Measurements from ENCODE around the gene FRAS1. TPM values are rescaled to one million over a fixed set of nuclear protein-coding genes. Genes with fewer than 3 reads are reported as not detected.

Gene FRAS1
- total RNA-seq, 1 donor from 2014 or later = 24.6 TPM

- Histone ChIP-seq H3K9me3 (ENCODE audit: insufficient read depth, low read depth, low read length) (no peaks in the 10 kb centered on the region), H3K4me2 (ENCODE audit: low read length) (no peak overlapping the region), H3K4me1 (ENCODE audit: insufficient read depth, low read length) (peaks cover 4% of the 10 kb centered on the region), H3K27me3 (ENCODE audit: insufficient read depth, low read length) (no peaks in the 10 kb centered on the region), H3K4me3 (ENCODE audit: insufficient read depth, low read depth, low read length) (no peak overlapping the region), H4K20me1 (ENCODE audit: insufficient read depth, low read length) (no peaks in the 10 kb centered on the region), H3K9ac (ENCODE audit: low read length) (no peak overlapping the region), H3K27ac (ENCODE audit: low read depth, low read length) (no peak overlapping the region), H2AFZ (ENCODE audit: low read depth, low read length) (no peak overlapping the region), H3K79me2 (ENCODE audit: insufficient read depth, low read length) (no peaks in the 10 kb centered on the region), H3K36me3 (ENCODE audit: insufficient read depth, low read length) (no peaks in the 10 kb centered on the region)
- no peaks in the 10 kb centered on the region for H3K27me3 Mint-ChIP-seq (ENCODE audit: low read depth, unreplicated experiment)
- no peak overlapping the region for H3K27ac Mint-ChIP-seq (ENCODE audit: unreplicated experiment)
- peaks cover 11% of the 10 kb centered on the region for H3K4me1 Mint-ChIP-seq (ENCODE audit: low read depth, unreplicated experiment)
- DNase-seq (ENCODE audit: low read depth) = peak; percentile 40
- no peak for FAIRE-seq
- no peak overlapping the region for H3K4me3 Mint-ChIP-seq (ENCODE audit: unreplicated experiment)
- H3K9me3 Mint-ChIP-seq (ENCODE audit: unreplicated experiment) = no peaks in the 10 kb centered on the region
- TF ChIP-seq EZH2 (IDR thresholded peaks at IDR 0.05; ENCODE audit: insufficient read depth, low read length) (no peak), CTCF (IDR thresholded peaks at IDR 0.05; ENCODE audit: insufficient read depth, low read depth, low read length) (no peak)
- peaks cover 13% of the 10 kb centered on the region for H3K36me3 Mint-ChIP-seq (ENCODE audit: low read depth, unreplicated experiment)
These were observed 531.9 kb downstream of the FRAS1 start for GRCh38 chr4:78588894-78589545.

GRCh38 chr4:78591404-78591803 is 534.3 kb downstream of the FRAS1 start:
- TF ChIP-seq EZH2 (IDR thresholded peaks at IDR 0.05; ENCODE audit: insufficient read depth, low read length) (no peak), CTCF (IDR thresholded peaks at IDR 0.05; ENCODE audit: insufficient read depth, low read depth, low read length) (no peak)

GRCh38 chr4:78592088-78592783 is 535.1 kb downstream of the FRAS1 start:
- peaks cover 13% of the 10 kb centered on the region for H3K36me3 Mint-ChIP-seq (ENCODE audit: low read depth, unreplicated experiment)
- H2AFZ ChIP-seq (ENCODE audit: low read depth, low read length) = no peak overlapping the region
- no peak overlapping the region for H3K27ac Mint-ChIP-seq (ENCODE audit: unreplicated experiment)
- no peak overlapping the region for H3K4me3 Mint-ChIP-seq (ENCODE audit: unreplicated experiment)
- no peak for DNase-seq (ENCODE audit: low read depth)
- H3K9me3 Mint-ChIP-seq (ENCODE audit: unreplicated experiment) = no peaks in the 10 kb centered on the region
- H3K36me3 ChIP-seq (ENCODE audit: insufficient read depth, low read length) = no peaks in the 10 kb centered on the region
- H3K4me1 ChIP-seq (ENCODE audit: insufficient read depth, low read length) = no peaks in the 10 kb centered on the region
- H4K20me1 ChIP-seq (ENCODE audit: insufficient read depth, low read length) = no peaks in the 10 kb centered on the region
- FAIRE-seq = no peak
- H3K9ac ChIP-seq (ENCODE audit: low read length) = no peak overlapping the region
- H3K27me3 ChIP-seq (ENCODE audit: insufficient read depth, low read length) = no peaks in the 10 kb centered on the region
- H3K4me3 ChIP-seq (ENCODE audit: insufficient read depth, low read depth, low read length) = no peak overlapping the region
- no peaks in the 10 kb centered on the region for H3K27me3 Mint-ChIP-seq (ENCODE audit: low read depth, unreplicated experiment)
- no peaks in the 10 kb centered on the region for H3K4me1 Mint-ChIP-seq (ENCODE audit: low read depth, unreplicated experiment)
- H3K4me2 ChIP-seq (ENCODE audit: low read length) = no peak overlapping the region
- no peak overlapping the region for H3K27ac ChIP-seq (ENCODE audit: low read depth, low read length)
- no peaks in the 10 kb centered on the region for H3K79me2 ChIP-seq (ENCODE audit: insufficient read depth, low read length)
- H3K9me3 ChIP-seq (ENCODE audit: insufficient read depth, low read depth, low read length) = no peaks in the 10 kb centered on the region
- TF ChIP-seq CTCF (IDR thresholded peaks at IDR 0.05; ENCODE audit: insufficient read depth, low read depth, low read length) = peak; percentile 18
- no peak for TF ChIP-seq EZH2 (IDR thresholded peaks at IDR 0.05; ENCODE audit: insufficient read depth, low read length)

More at GRCh38 chr4:78591404-78591803, 534.3 kb downstream of the FRAS1 start:
- Histone ChIP-seq H3K9me3 (ENCODE audit: insufficient read depth, low read depth, low read length) (no peaks in the 10 kb centered on the region), H3K4me3 (ENCODE audit: insufficient read depth, low read depth, low read length) (no peak overlapping the region), H3K36me3 (ENCODE audit: insufficient read depth, low read length) (no peaks in the 10 kb centered on the region), H3K27ac (ENCODE audit: low read depth, low read length) (no peak overlapping the region), H4K20me1 (ENCODE audit: insufficient read depth, low read length) (no peaks in the 10 kb centered on the region), H2AFZ (ENCODE audit: low read depth, low read length) (no peak overlapping the region), H3K9ac (ENCODE audit: low read length) (no peak overlapping the region), H3K4me1 (ENCODE audit: insufficient read depth, low read length) (no peaks in the 10 kb centered on the region), H3K4me2 (ENCODE audit: low read length) (no peak overlapping the region), H3K27me3 (ENCODE audit: insufficient read depth, low read length) (no peaks in the 10 kb centered on the region), H3K79me2 (ENCODE audit: insufficient read depth, low read length) (no peaks in the 10 kb centered on the region)
- H3K9me3 Mint-ChIP-seq (ENCODE audit: unreplicated experiment) = no peaks in the 10 kb centered on the region
- H3K36me3 Mint-ChIP-seq (ENCODE audit: low read depth, unreplicated experiment) = peaks cover 14% of the 10 kb centered on the region
- no peak for FAIRE-seq
- no peak overlapping the region for H3K27ac Mint-ChIP-seq (ENCODE audit: unreplicated experiment)
- H3K4me3 Mint-ChIP-seq (ENCODE audit: unreplicated experiment) = no peak overlapping the region
- no peaks in the 10 kb centered on the region for H3K4me1 Mint-ChIP-seq (ENCODE audit: low read depth, unreplicated experiment)
- no peak for DNase-seq (ENCODE audit: low read depth)
- no peaks in the 10 kb centered on the region for H3K27me3 Mint-ChIP-seq (ENCODE audit: low read depth, unreplicated experiment)
